Activated CD4-positive, alpha-beta memory T cell treated with anti-CD3 and anti-CD28 coated beads for 36 hours (primary cell): Measurements from ENCODE around the gene ELAVL3. TPM values are rescaled to one million over a fixed set of nuclear protein-coding genes. Genes with fewer than 3 reads are reported as not detected.
A peak's percentile ranks its signal among the peaks of the same experiment; 100 is the strongest.
"Not testable (repeated sequence)": the region's sequence is repeated elsewhere in the genome, so short reads cannot be mapped to it uniquely, and the experiment has no call there.

Experiments used
- CTCF ChIA-PET: fragments of 350-600 bp; sonication (Branson Sonifier 250); formaldehyde crosslinking; loops from one replicate; lab custom pipeline; 2021; ENCODE audit warnings: antibody characterized with exemption, inconsistent platforms; lab: Charles Lee
- POLR2A ChIA-PET: fragments of 350-600 bp; sonication (Branson Sonifier 250); formaldehyde crosslinking; loops from one replicate; lab custom pipeline; 2021; ENCODE audit warnings: antibody characterized with exemption; lab: Charles Lee
- DNase-seq: peaks from one replicate; pipeline ENCODE4 v3.0.0-alpha.2; 2020
- H3K27ac Mint-ChIP-seq: one replicate; pipeline ENCODE4 v1.8.0; 2021; ENCODE audit warnings: mixed read lengths
- H3K27me3 Mint-ChIP-seq: one replicate; pipeline ENCODE4 v1.8.0; 2021; ENCODE audit warnings: mixed read lengths
- H3K36me3 Mint-ChIP-seq: one replicate; pipeline ENCODE4 v1.8.0; 2021; ENCODE audit warnings: mixed read lengths
- H3K4me1 Mint-ChIP-seq: one replicate; pipeline ENCODE4 v1.8.0; 2021; ENCODE audit warnings: low read depth, mixed read lengths
- H3K4me3 Mint-ChIP-seq: one replicate; pipeline ENCODE4 v1.8.0; 2021; ENCODE audit warnings: mild to moderate bottlenecking, mixed read lengths
- H3K9me3 Mint-ChIP-seq: one replicate; pipeline ENCODE4 v1.8.0; 2021; ENCODE audit warnings: mixed read lengths
- intact Hi-C: fragments of 100-400 bp; cut with micrococcal nuclease; formaldehyde crosslinking; loops from one replicate; pipeline ENCODE4 v1.15.1; 2023
- total RNA-seq, 2 experiments: library from RNA; stranded (reverse); gene quantifications; one replicate each; pipeline ENCODE4 v1.2.3, GENCODE V29; 2021

Gene ELAVL3
- total RNA-seq, 2 experiments from 2014 or later, result not detected

DNA sequence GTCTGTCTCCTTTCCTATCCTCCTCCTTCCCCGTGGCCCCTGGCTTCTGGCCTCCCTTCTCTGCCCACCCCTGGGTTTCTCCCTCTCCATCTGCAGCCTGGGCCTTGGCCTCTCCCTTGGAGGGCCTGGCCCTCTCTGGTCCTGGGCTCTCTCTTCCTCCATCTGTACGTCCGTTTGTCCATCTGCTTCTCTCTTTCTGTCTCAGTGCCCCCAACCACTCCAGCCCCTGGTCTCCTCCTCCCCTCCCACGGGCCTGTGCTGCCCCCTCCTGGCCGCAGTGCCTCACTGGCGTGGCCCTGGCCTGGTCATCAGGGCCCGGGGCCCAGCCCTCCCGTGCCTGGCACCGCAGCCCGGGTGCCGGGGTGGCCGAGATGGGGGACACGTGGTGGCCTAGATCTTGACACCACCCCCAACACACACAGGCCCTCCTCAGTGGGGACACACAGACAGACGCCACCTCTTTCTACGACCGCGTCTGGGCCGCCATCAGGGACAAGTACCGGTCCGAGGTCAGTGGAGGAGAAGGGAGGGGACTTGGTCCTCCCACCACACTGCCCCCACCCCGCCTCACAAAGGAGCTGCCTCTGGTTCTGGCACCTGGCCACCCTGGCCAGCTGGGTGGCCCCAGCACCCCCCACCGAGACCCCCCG lies 34.1 kb downstream of the ELAVL3 start:
- peak; percentile 51 for DNase-seq
- H3K4me3 Mint-ChIP-seq, result no peak overlapping the region
- intact Hi-C loops, result loop anchor here (1.0 kb wide), 1 partner anchor 153 kb away; no protein-coding TSS in a partner anchor
- peaks cover 23% of the 10 kb centered on the region for H3K36me3 Mint-ChIP-seq
- no peaks in the 10 kb centered on the region for H3K9me3 Mint-ChIP-seq
- H3K27me3 Mint-ChIP-seq, result no peaks in the 10 kb centered on the region
- H3K4me1 Mint-ChIP-seq, result peaks cover 2% of the 10 kb centered on the region
- ChIA-PET CTCF (interaction anchor here (1.1 kb wide), 1 partner anchor 36 kb away, joined by 3 read pairs; no protein-coding TSS in a partner anchor), POLR2A (no interaction called here)
- no peak overlapping the region for H3K27ac Mint-ChIP-seq

- no peak for DNase-seq
- Mint-ChIP-seq H3K36me3 (peaks cover 25% of the 10 kb centered on the region), H3K27me3 (no peaks in the 10 kb centered on the region), H3K4me1 (peaks cover 2% of the 10 kb centered on the region), H3K4me3 (no peak overlapping the region), H3K9me3 (no peaks in the 10 kb centered on the region), H3K27ac (no peak overlapping the region)
- intact Hi-C loops, result loop anchor here (1.0 kb wide), 1 partner anchor 153 kb away; no protein-coding TSS in a partner anchor
- ChIA-PET CTCF (interaction anchor here (1.1 to 1.2 kb wide), 2 partner anchors 36 to 65 kb away, joined by 3 to 5 read pairs; no protein-coding TSS in a partner anchor), POLR2A (interaction anchor here (1.0 kb wide), 1 partner anchor 63 kb away, joined by 3 read pairs; no protein-coding TSS in a partner anchor)
These were observed 34.6 kb downstream of the ELAVL3 start for GRCh38 chr19:11446271-11446651.

DNA sequence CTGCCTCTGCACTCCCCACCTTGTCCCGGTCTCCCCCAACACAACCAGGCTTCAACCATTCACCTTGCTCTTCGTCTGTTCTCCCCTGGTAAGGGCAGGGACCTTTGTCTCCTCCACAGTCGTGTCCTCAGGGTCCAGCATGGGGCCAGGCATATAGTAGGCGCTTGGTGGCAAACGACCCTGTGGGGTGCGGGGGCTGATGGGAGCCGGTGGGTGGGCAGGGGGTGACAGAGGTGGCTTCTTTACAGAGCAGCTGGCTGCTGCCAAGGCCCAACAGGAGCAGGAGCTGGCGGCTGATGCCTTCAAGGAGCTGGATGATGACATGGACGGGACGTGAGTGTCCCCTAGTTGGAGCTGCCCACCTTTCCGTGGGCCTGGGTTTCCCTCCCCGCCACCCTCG lies 35.7 kb downstream of the ELAVL3 start:
- no peak overlapping the region for H3K27ac Mint-ChIP-seq
- peaks cover 27% of the 10 kb centered on the region for H3K36me3 Mint-ChIP-seq
- intact Hi-C loops, result no loop called here
- CTCF ChIA-PET, result interaction anchor here (0.9 to 1.2 kb wide), 2 partner anchors 64 to 151 kb away, joined by 3 to 5 read pairs; no protein-coding TSS in a partner anchor
- H3K4me1 Mint-ChIP-seq, result peaks cover 5% of the 10 kb centered on the region
- POLR2A ChIA-PET, result interaction anchor here (1.0 kb wide), 1 partner anchor 62 kb away, joined by 3 read pairs; no protein-coding TSS in a partner anchor
- H3K27me3 Mint-ChIP-seq, result no peaks in the 10 kb centered on the region
- DNase-seq, result no peak
- no peak overlapping the region for H3K4me3 Mint-ChIP-seq
- H3K9me3 Mint-ChIP-seq, result no peaks in the 10 kb centered on the region

GRCh38 chr19:11444059-11444458 lies 36.8 kb downstream of the ELAVL3 start:
- no peak for DNase-seq
- H3K27ac Mint-ChIP-seq, result no peak overlapping the region
- ChIA-PET POLR2A (no interaction called here), CTCF (interaction anchor here (0.8 kb wide), 1 partner anchor 8 kb away, joined by 5 read pairs; no protein-coding TSS in a partner anchor)
- H3K4me1 Mint-ChIP-seq, result peaks cover 5% of the 10 kb centered on the region
- H3K9me3 Mint-ChIP-seq, result no peaks in the 10 kb centered on the region
- no peak overlapping the region for H3K4me3 Mint-ChIP-seq
- intact Hi-C loops, result no loop called here
- H3K36me3 Mint-ChIP-seq, result peaks cover 24% of the 10 kb centered on the region
- H3K27me3 Mint-ChIP-seq, result no peaks in the 10 kb centered on the region

GRCh38 chr19:11437955-11438354 lies 42.9 kb downstream of the ELAVL3 start:
- CTCF ChIA-PET, result interaction anchor here (0.7 kb wide), 1 partner anchor 372 kb away, joined by 3 read pairs; no protein-coding TSS in a partner anchor
- peaks cover 29% of the 10 kb centered on the region for H3K4me1 Mint-ChIP-seq
- no peak for DNase-seq
- H3K27ac Mint-ChIP-seq, result no peak overlapping the region
- peaks cover 34% of the 10 kb centered on the region for H3K36me3 Mint-ChIP-seq
- no peak overlapping the region for H3K4me3 Mint-ChIP-seq
- H3K9me3 Mint-ChIP-seq, result no peaks in the 10 kb centered on the region
- POLR2A ChIA-PET, result no interaction called here
- intact Hi-C loops, result loop anchor here (5.0 kb wide), 1 partner anchor 146 kb away; no protein-coding TSS in a partner anchor
- H3K27me3 Mint-ChIP-seq, result no peaks in the 10 kb centered on the region

- Mint-ChIP-seq H3K36me3 (peaks cover 23% of the 10 kb centered on the region), H3K27ac (peak overlapping the region; percentile 95), H3K4me3 (peak overlapping the region; percentile 99), H3K9me3 (no peaks in the 10 kb centered on the region), H3K27me3 (no peaks in the 10 kb centered on the region), H3K4me1 (peaks cover 26% of the 10 kb centered on the region)
- DNase-seq, result peak; percentile 35
- POLR2A ChIA-PET, result interaction anchor here (1.4 kb wide), 1 partner anchor 55 kb away, joined by 11 read pairs; no protein-coding TSS in a partner anchor
- intact Hi-C loops, result loop anchor here (1.0 to 5.0 kb wide), 5 partner anchors 14 to 144 kb away; no protein-coding TSS in a partner anchor
- CTCF ChIA-PET, result interaction anchor here (0.7 to 2.8 kb wide), 8 partner anchors 12 to 897 kb away, joined by 3 to 18 read pairs (median 6); partner anchors contain the start of genes SWSAP1 and ZNF563
These were observed 45.0 kb downstream of the ELAVL3 start for GRCh38 chr19:11435833-11436313.

DNA sequence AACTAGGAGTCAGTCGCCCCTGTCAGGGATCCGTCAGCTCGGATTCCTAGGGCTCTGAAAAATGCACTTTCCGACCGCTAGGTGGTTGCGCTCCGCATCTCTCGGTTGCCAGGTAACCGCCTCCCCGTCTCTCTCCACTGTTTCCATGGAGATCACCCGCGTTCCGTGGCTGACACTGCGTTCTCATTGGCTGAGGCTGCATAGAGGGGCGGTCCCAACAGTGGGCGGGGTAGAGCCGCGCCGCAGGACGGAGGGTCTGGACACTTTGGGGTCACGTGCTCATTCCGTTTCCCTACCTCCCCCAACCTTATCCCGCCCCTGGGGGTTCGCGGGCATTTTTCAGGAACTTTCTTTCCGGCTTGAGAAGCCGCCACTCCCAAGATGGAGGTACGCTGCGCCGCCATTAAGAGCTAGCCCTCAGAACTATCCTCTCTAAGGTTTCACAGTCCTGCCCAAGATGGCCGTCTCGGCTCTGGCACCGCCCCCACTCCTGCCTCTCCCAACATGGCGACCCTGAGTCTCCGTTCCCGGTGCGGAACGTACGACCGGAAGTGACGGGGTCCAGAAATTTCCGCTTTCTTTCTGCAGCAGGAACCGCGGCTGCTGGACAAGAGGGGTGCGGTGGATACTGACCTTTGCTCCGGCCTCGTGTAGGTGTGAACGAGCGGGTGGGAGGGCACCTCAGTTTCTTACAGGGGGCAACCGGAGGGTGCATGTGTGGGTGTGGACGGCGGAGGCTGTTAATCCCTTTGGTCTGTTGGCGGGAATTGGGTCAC lies 45.6 kb downstream of the ELAVL3 start, which contains the start of the genes ODAD3 and PRKCSH:
Gene ODAD3 (minus strand): TSS at position 65 of the 776 bp plus-strand sequence. CDS start 105 bp downstream, outside the sequence.
Gene PRKCSH (plus strand): TSS at position 579 of the 776 bp plus-strand sequence. CDS start 483 bp downstream, outside the sequence.
- H3K36me3 Mint-ChIP-seq, result peaks cover 20% of the 10 kb centered on the region
- H3K27ac Mint-ChIP-seq, result peak within 1 kb of the TSS; percentile 95
- peak; percentile 99 for DNase-seq
- H3K4me3 Mint-ChIP-seq, result peak within 1 kb of the TSS; percentile 99
- intact Hi-C loops, result loop anchor here (1.0 to 5.0 kb wide), 5 partner anchors 13 to 143 kb away; no protein-coding TSS in a partner anchor
- no peaks in the 10 kb centered on the region for H3K9me3 Mint-ChIP-seq
- CTCF ChIA-PET, result interaction anchor here (0.6 to 2.8 kb wide), 10 partner anchors 13 to 898 kb away, joined by 3 to 18 read pairs (median 4); partner anchors contain the start of genes SWSAP1 and ZNF563
- peaks cover 24% of the 10 kb centered on the region for H3K4me1 Mint-ChIP-seq
- peaks cover 1% of the 10 kb centered on the region for H3K27me3 Mint-ChIP-seq
- POLR2A ChIA-PET, result interaction anchor here (1.0 to 1.4 kb wide), 2 partner anchors 52 to 54 kb away, joined by 3 to 11 read pairs; no protein-coding TSS in a partner anchor

DNA sequence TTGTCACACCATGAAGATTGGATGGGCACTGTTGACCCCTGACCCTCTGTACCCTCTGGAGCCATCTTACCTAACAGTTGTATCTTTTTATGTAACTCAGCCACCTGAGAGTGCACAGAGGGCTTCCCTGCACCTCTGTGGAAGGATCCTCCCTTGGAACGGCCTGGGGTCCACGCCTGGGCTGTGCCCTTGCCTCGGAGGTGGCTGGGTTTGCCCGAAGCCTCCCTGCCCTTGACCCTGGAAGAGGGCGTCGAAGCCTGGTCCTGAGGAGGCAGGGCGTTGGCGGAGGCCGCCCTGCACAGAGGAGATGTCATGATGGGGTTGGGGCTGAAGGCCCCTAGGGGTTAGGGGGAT lies 46.2 kb downstream of the ELAVL3 start:
- POLR2A ChIA-PET, result interaction anchor here (1.0 to 1.4 kb wide), 2 partner anchors 51 to 53 kb away, joined by 3 to 11 read pairs; no protein-coding TSS in a partner anchor
- Mint-ChIP-seq H3K9me3 (no peaks in the 10 kb centered on the region), H3K27ac (peak overlapping the region; percentile 95), H3K27me3 (peaks cover 1% of the 10 kb centered on the region), H3K4me1 (peaks cover 24% of the 10 kb centered on the region), H3K36me3 (peaks cover 20% of the 10 kb centered on the region), H3K4me3 (peak overlapping the region; percentile 99)
- DNase-seq, result no peak
- CTCF ChIA-PET, result interaction anchor here (0.6 to 2.8 kb wide), 8 partner anchors 12 to 191 kb away, joined by 4 to 18 read pairs (median 6); partner anchors contain the start of gene SWSAP1
- intact Hi-C loops, result loop anchor here (1.0 to 5.0 kb wide), 5 partner anchors 12 to 142 kb away; no protein-coding TSS in a partner anchor

- DNase-seq, H3K27ac Mint-ChIP-seq, H3K27me3 Mint-ChIP-seq, POLR2A ChIA-PET, intact Hi-C loops, H3K9me3 Mint-ChIP-seq, H3K4me3 Mint-ChIP-seq: not testable (repeated sequence)
- CTCF ChIA-PET, result interaction anchor here (1.1 to 1.4 kb wide), 3 partner anchors 15 to 53 kb away, joined by 3 to 4 read pairs (median 3); no protein-coding TSS in a partner anchor
- Mint-ChIP-seq H3K4me1 (peaks cover 24% of the 10 kb centered on the region), H3K36me3 (peaks cover 19% of the 10 kb centered on the region)
These were observed 47.3 kb downstream of the ELAVL3 start for GRCh38 chr19:11433526-11433925.

DNA sequence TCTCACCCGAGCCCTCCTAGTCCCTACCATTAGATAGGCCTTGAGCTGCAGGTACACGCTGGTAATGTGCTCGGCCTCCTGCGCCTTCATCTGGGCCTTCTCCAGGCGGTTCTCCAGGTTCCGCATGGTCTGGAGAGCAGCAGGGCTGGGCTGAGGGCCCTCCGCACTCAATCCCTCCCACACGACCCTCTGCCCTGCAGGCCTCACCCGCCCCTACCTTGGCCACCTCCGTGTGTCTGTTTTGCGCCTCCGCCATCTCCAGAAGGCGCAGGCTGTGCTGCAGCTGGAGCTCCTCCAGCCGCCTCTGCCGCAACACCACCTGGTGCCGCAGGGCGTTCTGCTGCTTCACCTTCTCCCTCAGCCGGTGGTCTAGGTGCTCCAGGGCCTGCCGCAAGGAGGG lies 54.2 kb downstream of the ELAVL3 start:
- no peak for DNase-seq
- Mint-ChIP-seq H3K36me3 (no peaks in the 10 kb centered on the region), H3K27ac (no peak overlapping the region), H3K4me1 (peaks cover 20% of the 10 kb centered on the region), H3K9me3 (no peaks in the 10 kb centered on the region), H3K27me3 (peaks cover 22% of the 10 kb centered on the region), H3K4me3 (no peak overlapping the region)
- CTCF ChIA-PET, result no interaction called here
- intact Hi-C loops, result no loop called here
- POLR2A ChIA-PET, result no interaction called here
